Memory B cell (primary cell): ENCODE measurements around the gene MANF.

Experiments used
- ATAC-seq: fragments of 150-1000 bp; cut with Tn5 transposase; 2 replicates; pipeline ENCODE4 v1.10.0; 2021; ENCODE audit warnings: low read depth, mild to moderate bottlenecking, moderate library complexity
- DNase-seq, 2 donors: peaks; one replicate each; pipeline ENCODE4 v3.0.0; 2022; ENCODE audit warnings: low spot score in 2 of 2
- H3K27ac Mint-ChIP-seq: one replicate; pipeline ENCODE4 v1.8.0; 2022; ENCODE audit warnings: mild to moderate bottlenecking, moderate library complexity, mixed read lengths
- H3K27me3 Mint-ChIP-seq: one replicate; pipeline ENCODE4 v1.8.0; 2022; ENCODE audit warnings: mixed read lengths
- H3K36me3 Mint-ChIP-seq: one replicate; pipeline ENCODE4 v1.8.0; 2022; ENCODE audit warnings: mild to moderate bottlenecking, mixed read lengths
- H3K4me1 Mint-ChIP-seq: one replicate; pipeline ENCODE4 v1.8.0; 2022; ENCODE audit warnings: mixed read lengths
- H3K4me3 Mint-ChIP-seq: one replicate; pipeline ENCODE4 v1.8.0; 2022; ENCODE audit warnings: mild to moderate bottlenecking, moderate library complexity, mixed read lengths
- H3K9me3 Mint-ChIP-seq: one replicate; pipeline ENCODE4 v1.8.0; 2022; ENCODE audit warnings: mixed read lengths

Gene MANF

DNA sequence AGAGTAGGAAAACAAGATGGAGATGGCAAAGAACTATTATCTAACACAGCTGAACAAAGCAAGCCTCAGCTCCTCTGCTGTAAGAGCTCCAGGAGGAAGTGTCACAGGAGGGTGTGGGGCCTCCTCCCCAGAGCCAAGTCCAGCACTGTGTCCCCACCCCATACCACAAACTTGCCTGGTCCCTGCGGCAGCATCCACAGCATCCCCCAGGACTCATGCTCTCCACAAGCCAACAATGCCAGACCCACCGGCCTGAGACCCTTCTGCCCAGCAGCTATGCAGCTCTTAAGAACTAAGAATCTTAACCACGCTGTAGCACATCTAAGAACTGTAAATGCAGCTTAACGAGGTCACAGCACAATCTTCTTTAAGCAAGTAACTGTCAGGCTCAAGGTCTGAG lies 15.1 kb downstream of the MANF start:
- peaks cover 6% of the 10 kb centered on the region for H3K4me1 Mint-ChIP-seq
- no peak for ATAC-seq

DNA sequence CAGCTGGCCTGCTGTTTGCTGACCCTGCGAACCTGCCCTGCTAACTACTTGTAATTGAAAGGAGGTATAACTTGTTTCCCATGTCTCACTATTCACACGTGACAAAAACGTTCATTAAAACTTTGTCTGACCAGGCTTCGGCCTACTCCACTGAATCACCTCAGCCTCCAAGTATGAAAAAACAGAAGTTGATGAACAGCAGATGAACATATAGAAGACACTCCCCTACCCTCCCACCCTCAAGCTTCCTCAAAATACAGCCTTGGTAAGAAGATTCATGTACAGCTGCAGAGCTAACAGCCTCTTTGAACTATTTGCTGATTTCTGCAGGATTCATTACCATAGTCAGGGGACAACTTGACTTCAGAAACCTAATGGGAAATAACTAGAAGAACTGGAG lies 16.6 kb downstream of the MANF start:
- Mint-ChIP-seq H3K9me3 (no peaks in the 10 kb centered on the region), H3K27me3 (no peaks in the 10 kb centered on the region), H3K4me1 (peaks cover under 1% of the 10 kb centered on the region), H3K36me3 (peaks cover 19% of the 10 kb centered on the region), H3K27ac (peak overlapping the region; percentile 20), H3K4me3 (no peak overlapping the region)
- DNase-seq (no peak), ATAC-seq (no peak)

More for the DNA sequence above, 15.1 kb downstream of the MANF start:
- Mint-ChIP-seq H3K36me3 (peaks cover 17% of the 10 kb centered on the region), H3K27me3 (no peaks in the 10 kb centered on the region), H3K9me3 (no peaks in the 10 kb centered on the region), H3K27ac (no peak overlapping the region), H3K4me3 (no peak overlapping the region)
- no peak for DNase-seq

DNA sequence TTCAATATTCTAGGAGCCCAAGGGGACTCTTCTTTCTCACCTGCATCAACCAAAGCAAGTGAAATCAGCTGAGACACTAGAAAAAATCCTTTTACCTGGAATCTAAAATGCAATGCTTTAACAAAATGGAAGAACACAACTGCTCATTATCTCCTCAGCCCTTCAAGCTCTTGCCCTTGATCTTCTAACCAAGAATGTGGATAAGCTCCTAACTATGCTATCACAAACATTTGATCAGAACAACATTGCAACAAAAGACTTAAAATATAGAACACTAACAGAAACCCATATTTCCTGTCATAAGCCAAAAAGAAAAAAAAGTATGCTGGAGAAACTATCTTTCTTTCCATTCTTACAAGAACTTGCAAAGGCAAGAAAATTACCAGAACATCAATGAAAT lies 18.6 kb downstream of the MANF start:
- peaks cover 16% of the 10 kb centered on the region for H3K36me3 Mint-ChIP-seq
- ATAC-seq (no peak), DNase-seq (no peak)
- H3K9me3 Mint-ChIP-seq = no peaks in the 10 kb centered on the region
- no peak overlapping the region for H3K4me3 Mint-ChIP-seq
- H3K27ac Mint-ChIP-seq = peak overlapping the region; percentile 56
- H3K4me1 Mint-ChIP-seq = no peaks in the 10 kb centered on the region
- no peaks in the 10 kb centered on the region for H3K27me3 Mint-ChIP-seq

DNA sequence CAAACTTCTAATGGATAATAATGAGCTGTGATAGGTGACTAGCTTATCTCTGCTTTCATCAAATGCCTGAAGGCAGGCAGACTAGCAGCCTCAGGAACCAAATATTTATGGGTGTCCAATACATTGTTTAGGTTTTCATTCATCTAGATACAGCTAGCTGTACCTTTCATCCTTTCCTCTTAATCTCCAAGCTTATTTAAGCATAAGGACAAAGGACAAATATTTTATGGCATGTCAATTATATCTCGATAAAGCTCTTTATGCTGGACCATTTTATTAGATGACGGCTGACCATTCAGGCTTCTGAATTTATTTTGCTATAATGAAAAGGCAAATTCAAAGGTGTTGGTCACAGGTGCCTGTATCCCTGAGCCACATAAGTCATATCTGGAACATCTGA lies 22.9 kb downstream of the MANF start:
- Mint-ChIP-seq H3K4me1 (no peaks in the 10 kb centered on the region), H3K4me3 (no peak overlapping the region), H3K36me3 (peaks cover 28% of the 10 kb centered on the region), H3K9me3 (no peaks in the 10 kb centered on the region), H3K27ac (no peak overlapping the region), H3K27me3 (no peaks in the 10 kb centered on the region)
- ATAC-seq (no peak), DNase-seq (no peak)

DNA sequence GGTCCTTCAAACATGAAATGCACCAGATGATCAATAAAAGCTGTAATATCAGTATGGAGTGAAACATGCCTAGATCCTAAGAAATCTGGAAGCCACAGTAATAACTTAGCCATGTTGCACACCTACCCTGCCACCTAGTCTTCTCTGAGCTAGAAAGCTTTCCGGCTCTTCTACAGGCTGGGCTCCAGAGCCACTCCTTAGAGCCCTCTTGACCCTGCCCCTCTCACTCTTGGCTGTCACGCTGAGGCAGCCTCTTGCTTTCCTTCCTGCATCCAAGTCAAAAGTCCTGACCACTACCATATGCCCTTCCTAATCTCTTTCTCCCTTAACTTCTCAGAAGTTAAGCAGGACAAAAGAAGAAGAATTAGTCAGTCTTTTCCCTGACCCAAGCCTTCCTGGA lies 23.7 kb downstream of the MANF start:
- Mint-ChIP-seq H3K4me1 (no peaks in the 10 kb centered on the region), H3K36me3 (peaks cover 28% of the 10 kb centered on the region), H3K27me3 (no peaks in the 10 kb centered on the region), H3K4me3 (no peak overlapping the region), H3K9me3 (no peaks in the 10 kb centered on the region), H3K27ac (no peak overlapping the region)
- no peak for ATAC-seq
- no peak for DNase-seq

DNA sequence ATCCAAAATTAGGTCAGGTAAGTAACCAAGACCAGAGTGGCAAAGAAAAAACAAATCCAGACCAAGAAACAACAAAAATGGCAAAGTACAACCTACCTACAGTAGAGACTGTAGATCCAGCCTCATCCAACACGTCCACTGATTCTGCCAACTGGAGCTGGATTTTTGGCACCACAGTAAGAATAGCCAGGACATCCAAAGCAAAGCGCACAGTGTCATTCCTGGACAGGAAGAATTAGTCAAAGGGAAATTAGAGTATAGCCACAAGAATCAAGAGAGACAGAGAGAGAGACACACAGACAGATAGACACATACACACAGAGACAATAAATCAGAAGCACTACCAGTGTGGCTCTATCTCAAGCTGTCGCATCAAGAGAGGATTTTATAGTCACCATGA lies 37.1 kb downstream of the MANF start:
- H3K4me1 Mint-ChIP-seq = no peaks in the 10 kb centered on the region
- peak overlapping the region; percentile 58 for H3K27ac Mint-ChIP-seq
- peaks cover 20% of the 10 kb centered on the region for H3K36me3 Mint-ChIP-seq
- no peaks in the 10 kb centered on the region for H3K27me3 Mint-ChIP-seq
- no peak overlapping the region for H3K4me3 Mint-ChIP-seq
- DNase-seq (no peak), ATAC-seq (no peak)
- H3K9me3 Mint-ChIP-seq = no peaks in the 10 kb centered on the region

DNA sequence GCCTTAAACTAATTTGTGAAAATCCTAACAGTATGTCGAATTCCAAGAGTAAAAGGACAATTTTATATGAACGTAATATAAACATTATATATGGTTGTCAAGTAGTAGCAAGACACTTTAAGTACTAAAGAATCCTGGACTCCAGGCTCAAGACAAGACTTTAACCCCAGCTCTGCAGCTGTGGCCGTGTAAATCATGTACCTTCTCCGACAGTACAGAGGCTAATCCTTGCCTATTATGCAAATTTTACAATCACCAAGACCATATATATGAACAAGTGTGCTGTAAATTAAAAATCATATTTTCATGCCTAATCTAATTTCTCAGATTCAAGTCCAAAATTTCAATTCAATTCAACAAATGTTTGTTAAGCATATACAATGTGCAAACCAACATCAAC lies 41.8 kb downstream of the MANF start:
- Mint-ChIP-seq H3K27ac (peak overlapping the region; percentile 41), H3K4me3 (no peak overlapping the region), H3K36me3 (peaks cover 13% of the 10 kb centered on the region), H3K27me3 (no peaks in the 10 kb centered on the region), H3K9me3 (no peaks in the 10 kb centered on the region), H3K4me1 (no peaks in the 10 kb centered on the region)
- no peak for ATAC-seq
- DNase-seq = no peak

DNA sequence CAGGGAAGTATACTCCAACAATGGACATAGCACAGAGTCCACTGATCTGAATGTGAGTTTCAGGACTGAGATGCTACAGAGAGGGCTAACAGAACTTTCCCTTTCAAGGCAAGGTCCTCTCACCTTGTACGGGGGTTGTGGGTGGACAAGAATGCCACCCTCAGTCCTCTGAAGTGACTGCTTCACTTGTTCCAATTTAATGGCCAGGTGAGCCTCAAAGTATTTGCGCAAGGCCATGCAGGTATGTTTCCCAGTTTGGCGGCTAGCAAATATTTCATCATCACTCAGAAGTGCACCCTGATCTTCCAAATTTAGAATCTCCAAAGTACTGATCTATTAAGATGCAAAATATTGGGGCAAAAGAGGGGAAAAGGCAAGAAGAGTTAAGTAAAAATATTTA lies 44.0 kb downstream of the MANF start:
- peaks cover 14% of the 10 kb centered on the region for H3K36me3 Mint-ChIP-seq
- no peaks in the 10 kb centered on the region for H3K27me3 Mint-ChIP-seq
- ATAC-seq = no peak
- no peak overlapping the region for H3K27ac Mint-ChIP-seq
- no peak overlapping the region for H3K4me3 Mint-ChIP-seq
- H3K9me3 Mint-ChIP-seq = no peaks in the 10 kb centered on the region
- DNase-seq = no peak
- H3K4me1 Mint-ChIP-seq = no peaks in the 10 kb centered on the region

DNA sequence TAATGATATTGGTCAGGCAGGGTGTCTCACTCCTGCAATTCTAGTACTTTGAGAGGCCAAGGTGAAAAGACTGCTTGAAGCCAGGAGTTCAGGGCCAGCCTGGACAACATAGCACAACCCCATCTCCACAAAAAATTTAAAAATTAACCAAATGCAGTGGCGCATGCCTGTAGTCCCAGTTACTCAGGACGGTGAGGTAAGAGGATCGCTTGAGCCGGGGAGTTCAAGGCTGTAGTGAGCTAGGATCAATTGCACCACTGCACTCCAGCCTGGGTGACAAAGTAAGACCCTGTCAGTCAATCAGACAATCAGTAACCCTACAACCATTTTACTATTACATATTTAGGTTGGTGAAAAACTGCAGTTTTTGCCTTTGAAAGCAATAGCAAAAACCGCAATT lies 49.0 kb downstream of the MANF start:
- Mint-ChIP-seq H3K4me1 (peaks cover 4% of the 10 kb centered on the region), H3K27me3 (no peaks in the 10 kb centered on the region), H3K27ac (no peak overlapping the region), H3K9me3 (no peaks in the 10 kb centered on the region), H3K4me3 (no peak overlapping the region), H3K36me3 (peaks cover 17% of the 10 kb centered on the region)
- ATAC-seq (no peak), DNase-seq (no peak)

DNA sequence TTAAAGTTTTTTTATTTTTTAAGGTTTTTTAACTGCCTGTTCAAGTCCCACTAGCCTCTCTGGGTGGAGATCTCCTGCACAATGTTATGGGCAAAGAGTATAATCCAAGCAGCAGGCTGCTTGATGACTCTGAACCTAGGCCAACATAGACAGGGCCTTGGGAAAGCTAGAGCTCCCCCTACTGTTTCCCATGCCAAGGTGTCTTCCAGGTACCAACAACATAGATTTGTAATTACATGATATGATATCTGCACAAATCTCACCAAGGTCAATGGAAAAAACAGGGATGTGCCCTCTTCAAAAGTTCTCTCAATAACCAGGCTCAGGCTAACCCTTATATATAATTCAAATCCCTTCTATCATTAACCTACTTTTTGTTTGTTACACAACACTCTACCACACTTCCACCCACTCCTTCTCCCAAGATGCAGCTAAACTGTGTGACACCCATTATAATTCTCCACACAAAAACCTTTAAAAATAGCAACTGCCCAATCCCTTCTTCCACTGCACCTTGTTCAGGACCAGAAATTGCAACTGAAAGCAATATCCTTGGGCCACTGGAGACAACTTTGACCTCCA lies 49.7 kb downstream of the MANF start:
- Mint-ChIP-seq H3K9me3 (no peaks in the 10 kb centered on the region), H3K27me3 (no peaks in the 10 kb centered on the region), H3K36me3 (peaks cover 15% of the 10 kb centered on the region), H3K4me3 (no peak overlapping the region), H3K4me1 (peaks cover 4% of the 10 kb centered on the region), H3K27ac (peak overlapping the region; percentile 10)
- ATAC-seq (peak; percentile 78), DNase-seq (peak; percentile 16 to 35)

DNA sequence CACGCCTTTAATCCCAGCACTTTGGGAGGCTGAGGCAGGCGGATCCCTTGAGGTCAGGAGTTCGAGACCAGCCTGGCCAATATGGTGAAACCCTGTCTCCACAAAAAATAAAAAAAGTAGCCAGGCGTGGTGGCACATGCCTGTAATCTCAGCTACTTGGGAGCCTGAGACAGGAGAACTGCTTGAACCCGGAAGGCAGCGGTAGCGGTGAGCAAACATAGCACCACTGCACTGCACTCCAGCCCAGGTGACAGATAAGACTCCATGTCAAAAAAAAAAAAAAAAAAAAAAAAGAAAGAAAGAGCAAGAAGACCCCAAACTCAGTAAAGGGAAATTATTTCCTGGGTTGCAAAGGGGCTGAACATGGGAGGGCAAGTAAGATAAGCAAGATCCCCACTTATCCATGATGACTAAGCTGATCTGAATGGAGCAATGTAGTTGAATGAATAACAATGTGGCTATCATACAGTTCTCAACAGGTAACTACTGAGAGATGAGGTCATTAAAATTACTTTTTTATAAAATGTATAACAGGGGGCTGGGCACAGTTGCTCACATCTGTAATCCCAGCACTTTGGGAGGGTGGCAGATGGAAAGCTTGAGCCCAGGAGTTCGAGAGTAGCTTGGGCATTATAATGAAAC lies 52.0 kb downstream of the MANF start:
- peaks cover 4% of the 10 kb centered on the region for H3K4me1 Mint-ChIP-seq
- no peak for ATAC-seq
- H3K27me3 Mint-ChIP-seq = no peaks in the 10 kb centered on the region
- H3K27ac Mint-ChIP-seq = no peak overlapping the region
- peaks cover 27% of the 10 kb centered on the region for H3K36me3 Mint-ChIP-seq
- no peaks in the 10 kb centered on the region for H3K9me3 Mint-ChIP-seq
- no peak for DNase-seq
- no peak overlapping the region for H3K4me3 Mint-ChIP-seq
